Peyer's patch (tissue), 4 donors: ENCODE measurements around the gene SLC25A45.

Experiments
- POLR2A ChIP-seq, 2 donors: fragments of 450-650 bp; IDR thresholded peaks; one replicate each; pipeline ENCODE4 v1.5.1; 2017; ENCODE audit warnings: antibody characterized with exemption in 2 of 2, mild to moderate bottlenecking in 2 of 2, moderate library complexity in 2 of 2
- TF ChIP-seq, protein P1 (sequence below), 6 experiments: fragments of 450-650 bp in 4 of 6; fragments of 200-600 bp in 2 of 6; sonication (generic) in 1 of 6; IDR thresholded peaks; one replicate each; pipeline ENCODE4 v1.5.1; 2017 to 2019; ENCODE audit warnings: antibody characterized with exemption in 6 of 6, mild to moderate bottlenecking in 3 of 6, moderate library complexity in 1 of 6

DNA sequence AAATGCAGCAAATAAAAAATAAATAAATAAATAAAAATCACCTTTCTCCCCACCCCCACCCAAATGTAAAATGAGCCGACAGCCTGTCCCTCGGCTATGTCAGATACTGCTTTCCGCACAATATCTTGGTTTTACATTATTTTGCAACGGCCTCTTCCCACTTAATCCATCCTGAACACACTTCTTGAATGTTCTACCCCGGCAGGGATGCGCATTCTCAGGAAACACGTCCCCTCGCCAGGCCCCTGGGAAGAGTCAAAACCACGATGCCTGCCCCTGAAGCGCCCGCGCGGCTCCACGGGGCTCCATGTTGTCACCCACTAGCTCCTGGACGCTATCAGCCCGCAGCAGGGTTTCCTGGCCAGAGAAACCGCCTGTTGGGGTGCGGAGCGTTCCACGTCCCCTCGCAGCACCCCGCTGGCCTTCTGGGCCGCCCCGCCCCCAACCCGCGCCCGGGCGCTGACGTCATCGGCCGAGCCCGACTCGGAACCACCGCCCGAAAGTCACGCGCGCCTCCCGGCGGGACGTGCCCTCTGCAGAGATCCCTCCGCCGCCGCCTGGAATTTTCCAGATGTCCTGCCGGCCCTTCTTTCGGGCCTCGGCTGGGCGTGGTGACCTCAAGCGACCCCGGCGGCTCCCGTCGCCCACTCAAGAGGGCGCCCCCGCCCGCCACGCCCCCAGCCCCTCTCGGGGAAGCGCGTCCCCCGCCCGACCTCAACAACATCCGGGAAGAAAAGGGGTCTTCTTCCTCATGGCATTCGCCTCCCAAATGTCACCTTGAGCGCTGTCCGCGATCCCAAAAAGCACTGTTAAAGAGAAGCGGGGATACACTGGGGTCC is 39.6 kb upstream of the SLC25A45 start:
- TF ChIP-seq, protein P1, sequence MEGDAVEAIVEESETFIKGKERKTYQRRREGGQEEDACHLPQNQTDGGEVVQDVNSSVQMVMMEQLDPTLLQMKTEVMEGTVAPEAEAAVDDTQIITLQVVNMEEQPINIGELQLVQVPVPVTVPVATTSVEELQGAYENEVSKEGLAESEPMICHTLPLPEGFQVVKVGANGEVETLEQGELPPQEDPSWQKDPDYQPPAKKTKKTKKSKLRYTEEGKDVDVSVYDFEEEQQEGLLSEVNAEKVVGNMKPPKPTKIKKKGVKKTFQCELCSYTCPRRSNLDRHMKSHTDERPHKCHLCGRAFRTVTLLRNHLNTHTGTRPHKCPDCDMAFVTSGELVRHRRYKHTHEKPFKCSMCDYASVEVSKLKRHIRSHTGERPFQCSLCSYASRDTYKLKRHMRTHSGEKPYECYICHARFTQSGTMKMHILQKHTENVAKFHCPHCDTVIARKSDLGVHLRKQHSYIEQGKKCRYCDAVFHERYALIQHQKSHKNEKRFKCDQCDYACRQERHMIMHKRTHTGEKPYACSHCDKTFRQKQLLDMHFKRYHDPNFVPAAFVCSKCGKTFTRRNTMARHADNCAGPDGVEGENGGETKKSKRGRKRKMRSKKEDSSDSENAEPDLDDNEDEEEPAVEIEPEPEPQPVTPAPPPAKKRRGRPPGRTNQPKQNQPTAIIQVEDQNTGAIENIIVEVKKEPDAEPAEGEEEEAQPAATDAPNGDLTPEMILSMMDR (IDR thresholded peaks at IDR 0.05): no peak
- TF ChIP-seq POLR2A (IDR thresholded peaks at IDR 0.05): peak in 1 of 2 donors; percentile 86
